GM19328 (cell line): ENCODE data around the gene TEX19.
"Not testable (repeated sequence)": the region's sequence is repeated elsewhere in the genome, so short reads cannot be mapped to it uniquely, and the experiment has no call there.

ENCODE experiments used
- ATAC-seq: cut with Tn5 transposase; IDR thresholded peaks from one replicate; pipeline ENCODE4 v1.9.1; 2021; ENCODE audit warnings: mild to moderate bottlenecking, moderate library complexity; ENCODE audit not compliant: unreplicated experiment

TEX19 gene

DNA sequence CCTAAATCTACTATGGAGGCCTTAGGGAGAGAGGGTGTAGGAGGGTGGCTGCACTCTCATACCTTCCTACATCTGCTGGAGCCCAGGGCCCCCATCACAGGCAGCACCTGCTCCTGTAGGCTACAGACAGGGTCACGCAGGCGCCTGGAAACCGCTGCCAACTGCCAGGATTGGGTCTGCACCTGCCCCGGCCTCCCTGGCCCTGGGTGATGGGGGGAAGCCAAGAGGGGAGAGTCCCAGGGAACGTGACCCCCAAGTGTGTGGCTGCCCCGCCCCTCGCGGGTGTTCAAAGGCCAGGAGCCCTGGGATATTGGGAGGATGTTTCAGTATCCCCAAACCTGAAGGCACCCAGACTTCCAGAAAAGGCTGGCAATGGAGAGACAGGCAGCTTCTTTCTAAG lies 5.6 kb upstream of the TEX19 start:
- no peak for ATAC-seq

DNA sequence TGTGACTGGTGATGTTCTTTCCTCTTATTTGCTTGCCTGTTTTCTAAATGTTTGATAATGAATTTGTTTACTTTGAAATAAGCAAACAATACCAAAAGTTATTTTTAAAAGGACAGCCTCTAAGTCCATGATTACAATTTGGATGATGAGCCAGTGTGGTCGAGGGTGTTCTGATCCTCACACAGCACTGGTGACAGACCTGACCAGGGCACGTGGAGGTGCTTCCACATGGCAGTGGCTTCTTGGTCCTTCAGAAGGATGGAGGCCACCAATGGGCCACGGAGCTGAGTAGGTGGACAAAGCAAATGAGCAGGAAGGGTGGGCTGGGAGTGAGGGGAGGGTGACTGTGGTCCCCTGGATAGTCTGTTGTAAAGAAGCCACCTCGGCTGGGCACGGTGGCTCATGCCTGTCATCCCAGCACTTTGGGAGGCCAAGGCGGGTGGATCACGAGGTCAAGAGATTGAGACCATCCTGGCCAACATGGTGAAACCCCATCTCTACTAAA lies 4.2 kb upstream of the TEX19 start:
- ATAC-seq = no peak

DNA sequence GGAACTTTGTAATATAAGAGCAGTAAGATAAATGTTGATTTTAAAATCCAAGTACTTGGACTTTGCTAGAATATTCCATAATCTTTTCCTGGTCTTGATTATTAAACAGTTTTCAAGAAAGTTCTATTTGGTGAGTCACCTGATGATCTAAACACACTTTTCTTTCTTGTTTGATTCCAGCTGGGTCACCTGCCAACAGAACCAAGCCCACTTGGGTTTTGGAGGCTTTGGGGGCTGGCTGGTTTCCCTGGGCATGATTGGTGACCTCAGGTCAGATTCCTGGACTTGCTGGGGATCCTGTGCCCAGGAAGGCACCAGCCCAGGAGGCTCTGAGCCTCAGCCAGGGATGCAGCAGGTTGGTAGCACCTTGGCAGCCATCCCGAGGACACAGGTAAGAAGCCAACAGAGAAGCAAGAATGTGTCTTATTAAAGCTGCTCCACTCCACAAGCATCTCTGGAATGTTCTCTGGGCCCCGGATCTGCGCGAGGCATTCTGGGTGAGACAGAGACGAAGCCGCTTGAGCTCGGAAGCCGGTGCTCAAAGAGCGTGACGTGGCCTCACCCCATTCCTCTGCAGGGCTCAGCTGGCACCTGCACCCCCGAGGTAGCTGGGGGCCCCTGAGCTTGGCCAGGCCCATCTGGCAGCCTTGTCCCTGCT lies 3.1 kb upstream of the TEX19 start:
- no peak for ATAC-seq

DNA sequence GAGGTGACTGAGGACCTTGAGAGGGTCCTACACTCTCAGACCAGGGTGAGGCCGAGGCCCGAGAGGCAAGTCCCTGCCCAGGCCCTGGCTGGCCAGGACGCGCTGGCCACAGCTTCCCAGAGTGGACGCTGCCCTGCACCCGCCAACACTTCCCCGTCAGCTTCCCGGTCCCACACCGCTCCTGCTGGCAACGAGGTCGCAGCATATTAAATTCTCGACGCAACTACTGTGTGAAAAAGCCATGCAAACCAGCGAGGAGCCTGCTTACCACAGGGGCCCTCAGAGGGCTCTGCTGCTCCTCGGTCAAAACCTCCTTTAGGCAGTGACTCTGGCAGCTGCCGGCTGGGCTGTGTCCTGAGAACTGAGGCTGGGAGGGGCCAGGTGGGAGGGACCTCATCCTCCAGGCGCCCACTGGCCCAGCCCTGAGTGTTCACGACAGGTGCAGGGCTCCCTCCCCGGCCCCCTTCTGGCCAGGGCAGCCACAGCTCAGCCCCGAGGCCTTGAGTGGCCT lies 2.1 kb upstream of the TEX19 start:
- ATAC-seq = no peak

DNA sequence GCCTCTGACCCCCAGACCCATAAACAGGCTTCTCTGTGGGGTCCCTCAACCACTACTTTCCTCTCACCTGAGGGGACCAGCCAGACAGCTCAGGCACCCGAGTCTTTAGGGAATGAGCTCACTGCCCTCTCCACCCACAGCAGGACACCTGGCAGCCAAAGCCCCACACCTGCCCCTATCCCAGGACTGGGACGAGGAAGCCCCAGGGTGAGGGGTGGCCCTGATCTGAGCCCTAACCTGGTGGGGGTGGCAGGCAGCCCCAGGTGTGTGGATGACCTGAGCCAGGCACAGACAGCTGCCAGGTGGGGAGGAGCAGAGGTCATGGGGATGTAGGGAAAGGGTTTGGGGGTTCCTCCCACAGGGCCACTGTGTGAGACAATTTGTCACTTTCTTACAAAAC lies 1.7 kb upstream of the TEX19 start:
- ATAC-seq = no peak

DNA sequence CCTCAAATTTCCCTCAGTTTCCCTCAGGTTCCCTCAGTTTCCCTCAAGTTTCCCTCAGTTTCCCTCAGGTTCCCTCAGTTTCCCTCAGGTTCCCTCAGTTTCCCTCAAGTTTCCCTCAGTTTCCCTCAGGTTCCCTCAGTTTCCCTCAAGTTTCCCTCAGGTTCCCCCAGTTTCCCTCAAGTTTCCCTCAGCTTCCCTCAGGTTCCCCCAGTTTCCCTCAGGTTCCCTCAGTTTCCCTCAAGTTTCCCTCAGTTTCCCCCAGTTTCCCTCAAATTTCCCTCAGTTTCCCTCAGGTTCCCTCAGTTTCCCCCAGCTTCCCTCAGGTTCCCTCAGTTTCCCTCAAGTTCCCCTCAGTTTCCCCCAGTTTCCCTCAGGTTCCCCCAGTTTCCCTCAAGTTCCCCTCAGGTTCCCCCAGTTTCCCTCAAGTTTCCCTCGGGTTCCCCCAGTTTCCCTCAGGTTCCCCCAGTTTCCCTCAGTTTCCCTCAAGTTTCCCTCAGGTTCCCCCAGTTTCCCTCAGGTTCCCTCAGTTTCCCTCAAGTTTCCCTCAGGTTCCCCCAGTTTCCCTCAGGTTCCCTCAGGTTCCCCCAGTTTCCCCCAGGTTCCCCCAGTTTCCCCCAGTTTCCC lies 516 bp downstream of the TEX19 start:
- ATAC-seq = not testable (repeated sequence)

DNA sequence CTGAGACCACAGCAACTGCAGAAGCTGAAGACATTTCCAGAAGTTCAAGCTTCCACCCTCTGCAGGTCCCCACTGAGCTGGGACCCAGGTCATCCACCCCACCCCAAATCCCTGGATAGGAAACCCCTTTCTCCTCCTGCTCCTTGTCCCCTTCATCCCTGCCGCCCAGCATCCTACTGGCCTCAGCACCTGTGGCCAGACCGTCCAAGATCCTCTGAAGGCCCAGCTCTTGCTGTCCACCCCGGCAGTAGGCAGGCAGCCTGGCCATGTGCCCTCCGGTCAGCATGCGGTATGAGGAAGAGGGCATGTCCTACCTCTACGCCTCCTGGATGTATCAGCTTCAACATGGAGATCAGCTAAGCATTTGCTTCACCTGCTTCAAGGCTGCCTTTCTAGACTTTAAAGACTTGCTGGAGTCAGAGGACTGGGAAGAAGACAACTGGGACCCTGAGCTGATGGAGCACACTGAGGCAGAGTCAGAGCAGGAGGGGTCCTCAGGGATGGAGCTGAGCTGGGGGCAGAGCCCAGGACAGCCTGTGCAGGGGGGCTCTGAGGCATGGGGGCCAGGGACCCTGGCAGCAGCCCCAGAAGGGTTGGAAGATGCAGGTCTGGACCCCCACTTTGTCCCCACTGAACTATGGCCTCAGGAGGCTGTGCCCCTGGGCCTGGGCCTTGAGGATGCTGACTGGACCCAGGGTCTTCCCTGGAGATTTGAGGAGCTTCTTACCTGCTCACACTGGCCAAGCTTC lies 3.0 kb downstream of the TEX19 start:
- no peak for ATAC-seq

DNA sequence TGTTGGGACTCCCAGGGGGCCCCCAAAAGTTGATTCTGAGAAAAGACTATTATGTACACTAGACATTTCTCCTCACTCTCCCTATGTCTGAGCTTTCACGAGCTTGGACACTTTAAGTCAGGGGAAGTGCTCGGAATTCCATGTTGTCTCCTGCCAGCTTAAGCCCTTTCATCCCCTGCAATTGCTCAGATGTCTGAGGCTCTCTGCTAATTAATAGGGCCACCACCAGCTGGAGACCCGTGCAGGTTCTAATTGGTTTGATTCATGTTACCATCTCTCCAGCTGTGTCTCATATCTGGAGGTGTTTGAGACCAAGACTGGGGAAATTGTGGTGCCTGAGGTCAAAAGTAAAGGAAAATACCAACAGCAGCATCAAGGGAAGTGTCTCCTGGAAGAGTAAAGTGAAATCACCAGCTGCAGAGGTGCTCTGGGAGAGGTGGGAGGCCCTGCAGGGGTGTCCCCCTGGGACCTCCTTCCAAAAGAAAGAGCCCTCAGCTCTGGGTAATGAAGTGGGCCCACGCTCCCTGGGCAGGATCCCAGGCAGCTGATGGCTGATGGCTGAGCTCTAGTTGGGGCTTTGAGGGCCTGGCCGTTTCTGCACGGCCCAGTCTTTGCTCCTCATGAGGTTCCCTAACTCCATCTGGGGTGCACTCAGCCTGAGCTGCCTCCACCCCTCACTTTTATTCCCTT lies 6.7 kb downstream of the TEX19 start:
- no peak for ATAC-seq

DNA sequence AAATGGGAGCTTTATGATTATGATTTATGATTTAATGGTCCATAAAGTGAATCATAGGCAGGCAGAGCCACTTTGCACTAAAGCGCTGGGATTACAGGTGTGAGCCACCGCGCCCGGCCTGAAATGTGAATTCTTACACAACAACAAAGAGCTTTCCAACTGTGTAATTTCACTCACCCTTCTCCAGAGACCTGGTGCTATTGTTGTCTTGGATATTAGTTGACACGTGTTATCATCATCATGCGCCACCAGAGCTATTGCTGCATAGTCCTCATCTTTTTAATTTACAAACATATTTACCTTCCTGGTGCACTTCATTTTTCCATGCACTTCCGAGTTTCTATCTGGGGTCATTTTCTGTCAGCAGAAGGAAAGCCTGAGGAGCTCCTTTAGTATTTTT lies 7.7 kb downstream of the TEX19 start:
- ATAC-seq = no peak

DNA sequence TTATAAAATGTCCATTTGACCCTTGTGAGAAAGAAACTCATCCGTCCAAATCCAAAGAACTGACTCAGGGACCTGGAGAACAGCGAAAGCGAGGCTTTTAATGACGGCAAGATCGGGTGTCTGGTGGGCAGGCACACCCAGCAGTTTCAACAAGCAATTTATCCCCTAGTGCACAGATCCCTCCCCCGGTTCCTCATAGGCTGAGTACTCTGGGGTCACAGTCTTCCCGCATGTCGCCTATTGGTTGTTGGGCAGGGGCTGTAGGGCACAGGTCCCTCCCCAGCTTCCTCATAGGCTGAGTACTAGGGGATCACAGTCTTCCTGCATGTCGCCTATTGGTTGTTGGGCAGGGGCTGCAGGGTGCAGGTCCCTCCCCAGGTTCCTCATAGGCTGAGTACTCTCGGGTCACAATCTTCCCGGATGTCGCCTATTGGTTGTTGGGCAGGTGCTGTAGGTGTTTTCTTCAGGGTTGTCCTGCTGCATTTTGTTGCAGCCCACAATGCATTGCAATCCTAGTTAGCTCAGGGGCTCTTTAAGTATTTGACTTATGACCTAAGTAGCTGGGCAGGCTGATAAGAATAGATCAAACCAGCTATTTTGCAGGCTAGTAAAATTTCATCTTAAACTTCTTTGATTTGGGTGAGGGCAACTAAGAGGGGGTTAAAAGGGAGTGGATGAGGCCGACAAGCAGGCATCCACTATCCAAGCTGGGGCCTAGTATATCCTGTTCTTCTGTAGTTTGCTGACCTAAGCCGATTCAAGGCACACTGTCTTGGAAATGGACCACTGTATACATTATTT lies 8.9 kb downstream of the TEX19 start:
- no peak for ATAC-seq

DNA sequence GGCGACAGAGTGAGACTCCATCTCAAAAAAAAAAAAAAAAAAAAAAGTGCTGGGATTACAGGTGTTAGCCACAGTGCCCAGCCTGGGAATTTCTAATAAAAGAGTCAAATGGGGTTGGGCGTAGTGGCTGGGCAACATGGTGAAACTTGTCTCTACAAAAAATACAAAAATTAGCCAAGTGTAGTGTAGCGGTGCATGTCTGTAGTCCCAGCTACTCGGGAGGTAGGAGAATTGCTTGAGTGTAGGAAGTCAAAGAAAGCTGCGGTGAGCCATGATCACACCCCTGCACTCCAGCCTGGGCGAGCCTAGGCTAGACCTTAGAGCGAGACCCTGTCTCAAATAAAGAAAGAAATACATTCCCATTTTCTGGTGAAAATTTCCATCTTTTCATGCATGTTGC lies 10.2 kb downstream of the TEX19 start:
- no peak for ATAC-seq

DNA sequence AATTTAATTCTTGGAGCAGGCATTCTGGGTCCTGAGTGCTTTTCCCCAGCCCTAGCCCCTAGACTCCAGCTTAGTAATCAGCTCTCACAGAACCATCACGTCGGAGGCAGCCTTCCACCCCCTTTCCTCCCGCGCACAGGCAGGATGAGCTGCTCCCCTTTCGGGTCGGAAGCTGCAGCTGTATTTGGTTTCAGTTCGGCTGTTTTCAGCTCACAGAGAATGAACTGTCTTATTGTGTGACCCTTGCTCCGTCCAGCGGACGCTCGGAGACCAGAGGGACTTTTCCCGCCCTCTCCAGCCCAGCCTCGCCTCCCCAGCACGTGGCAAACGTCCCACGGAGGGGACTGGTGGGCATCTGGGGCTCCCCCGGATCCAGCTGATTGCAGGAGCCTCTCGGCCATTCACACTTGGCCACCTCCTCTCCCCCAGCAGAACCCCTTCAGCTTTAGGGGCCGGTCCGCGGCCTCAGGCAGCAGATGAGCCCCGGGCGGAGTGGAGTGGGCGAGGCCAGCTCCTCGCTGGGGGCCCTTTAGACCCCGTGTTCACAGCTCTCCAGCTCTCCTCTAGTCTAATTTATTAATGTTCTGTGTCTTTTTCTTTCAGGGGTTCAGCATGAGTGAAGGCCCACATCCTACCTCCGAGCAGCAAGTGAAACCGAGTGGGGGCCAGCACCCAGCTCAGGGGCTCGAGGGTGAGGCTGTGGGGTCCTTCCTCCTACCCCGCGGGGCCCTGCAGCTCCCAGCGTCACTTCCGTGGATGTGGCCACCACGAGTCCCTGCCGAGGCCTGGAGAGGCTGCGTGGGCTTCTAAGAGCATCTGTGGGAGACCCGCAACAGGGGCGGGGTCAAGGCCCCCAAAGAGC lies 11.7 kb downstream of the TEX19 start:
- no peak for ATAC-seq

DNA sequence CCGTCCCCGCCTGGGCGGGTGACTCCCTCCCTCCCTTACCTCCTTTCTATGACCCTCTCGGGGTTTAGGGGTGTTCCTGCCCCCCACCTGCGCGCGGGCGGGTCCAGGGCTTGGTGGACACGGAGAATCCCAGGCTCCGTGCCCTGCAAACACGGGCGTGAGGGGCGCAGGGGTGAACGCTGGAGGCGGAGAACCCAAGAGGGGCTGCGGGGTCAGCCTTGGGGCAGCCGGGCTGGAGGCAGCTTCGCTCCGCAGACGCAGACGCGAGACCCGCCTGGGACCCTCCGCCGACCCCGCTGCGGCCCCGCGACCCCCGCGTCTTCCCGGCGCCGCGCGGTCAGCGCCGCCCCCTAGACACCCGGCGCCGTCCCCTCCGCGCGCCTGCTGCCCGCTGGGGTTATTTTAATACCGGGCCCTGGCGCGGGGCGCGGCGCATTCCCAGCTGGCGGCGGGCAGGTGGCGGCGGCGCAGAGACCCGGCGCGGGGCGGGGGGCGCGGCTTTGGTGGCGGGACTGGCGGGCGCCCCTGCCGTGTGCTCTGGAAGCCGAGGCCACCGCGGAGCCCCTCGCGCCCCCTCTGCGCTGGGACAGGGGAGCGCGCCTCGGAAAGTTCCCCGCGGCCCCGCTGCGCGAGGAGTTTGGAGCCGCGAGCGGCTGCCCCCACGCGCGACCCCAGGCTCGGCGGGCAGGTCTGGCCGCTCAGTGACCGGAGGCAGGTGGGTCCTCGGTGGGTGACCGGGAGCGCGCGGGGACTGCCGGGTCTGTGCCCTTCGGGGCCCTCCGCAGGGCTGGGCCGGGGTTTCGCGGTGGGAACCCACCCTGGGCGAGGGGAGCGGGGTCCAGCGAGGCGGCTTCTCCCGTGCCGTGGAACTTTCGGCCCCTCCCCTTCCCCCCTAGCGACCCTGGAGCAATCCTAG lies 12.5 kb downstream of the TEX19 start, which contains the start of gene UTS2R:
TSS of gene UTS2R (plus strand) at position 433 of the 916 bp plus-strand sequence. CDS start 2,560 bp downstream, outside the sequence.
- no peak for ATAC-seq

DNA sequence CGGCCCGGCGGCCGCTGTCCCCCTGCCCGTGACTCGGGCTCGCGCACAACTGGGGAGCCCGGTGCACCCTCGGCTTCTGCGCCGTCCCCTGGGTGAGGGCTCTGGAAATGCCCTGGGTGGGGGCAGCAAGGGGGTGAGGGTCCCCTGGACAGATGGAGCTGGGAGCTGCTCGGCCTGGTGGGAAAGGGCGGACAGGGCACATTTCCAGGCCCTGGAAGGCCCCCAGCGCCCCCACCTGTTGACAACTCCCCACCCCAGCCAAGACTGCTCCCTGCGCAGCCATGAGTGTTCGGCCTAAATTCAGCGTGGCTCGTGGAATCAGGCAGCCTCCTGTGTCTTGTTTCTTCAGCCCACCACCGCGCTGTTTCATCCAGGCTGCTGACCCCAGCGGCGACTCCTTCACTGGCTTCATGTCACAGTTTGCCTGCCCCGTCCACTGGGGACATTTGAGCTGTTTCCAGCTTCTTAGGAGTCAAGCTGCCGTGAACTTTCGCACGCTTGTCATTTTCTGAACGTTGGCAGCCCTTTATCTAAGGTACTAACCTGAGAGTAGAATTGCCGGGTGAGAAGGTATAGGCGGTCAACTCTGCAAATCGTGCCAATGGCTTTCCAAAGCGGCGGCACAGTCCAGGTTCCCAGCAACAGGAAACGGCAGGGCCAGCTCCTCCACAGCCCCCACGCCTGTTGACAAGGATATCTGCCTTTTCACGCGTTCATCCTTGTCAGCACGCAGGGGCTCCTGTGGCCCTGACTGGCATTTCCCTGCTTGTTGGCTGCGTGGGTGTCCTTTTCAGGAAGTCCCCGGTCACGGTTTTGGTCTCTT lies 13.4 kb downstream of the TEX19 start:
- no peak for ATAC-seq

DNA sequence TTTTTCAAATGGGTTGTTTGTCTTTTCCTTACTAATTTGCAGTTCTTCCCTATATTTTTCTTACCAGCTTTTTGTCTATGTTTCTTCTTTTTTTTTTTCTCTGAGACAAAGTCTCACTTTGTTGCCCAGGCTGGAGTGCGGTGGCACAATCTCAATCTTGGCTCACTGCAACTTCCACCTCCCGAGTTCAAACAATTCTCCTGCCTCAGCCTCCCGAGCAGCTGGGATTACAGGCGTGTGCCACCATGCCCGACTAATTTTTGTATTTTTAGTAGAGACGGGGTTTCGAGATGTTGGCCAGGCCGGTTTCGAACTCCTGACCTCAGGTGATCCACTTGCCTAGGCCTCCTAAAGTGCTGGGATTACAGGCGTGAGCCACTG lies 14.0 kb downstream of the TEX19 start:
- not testable (repeated sequence) for ATAC-seq

DNA sequence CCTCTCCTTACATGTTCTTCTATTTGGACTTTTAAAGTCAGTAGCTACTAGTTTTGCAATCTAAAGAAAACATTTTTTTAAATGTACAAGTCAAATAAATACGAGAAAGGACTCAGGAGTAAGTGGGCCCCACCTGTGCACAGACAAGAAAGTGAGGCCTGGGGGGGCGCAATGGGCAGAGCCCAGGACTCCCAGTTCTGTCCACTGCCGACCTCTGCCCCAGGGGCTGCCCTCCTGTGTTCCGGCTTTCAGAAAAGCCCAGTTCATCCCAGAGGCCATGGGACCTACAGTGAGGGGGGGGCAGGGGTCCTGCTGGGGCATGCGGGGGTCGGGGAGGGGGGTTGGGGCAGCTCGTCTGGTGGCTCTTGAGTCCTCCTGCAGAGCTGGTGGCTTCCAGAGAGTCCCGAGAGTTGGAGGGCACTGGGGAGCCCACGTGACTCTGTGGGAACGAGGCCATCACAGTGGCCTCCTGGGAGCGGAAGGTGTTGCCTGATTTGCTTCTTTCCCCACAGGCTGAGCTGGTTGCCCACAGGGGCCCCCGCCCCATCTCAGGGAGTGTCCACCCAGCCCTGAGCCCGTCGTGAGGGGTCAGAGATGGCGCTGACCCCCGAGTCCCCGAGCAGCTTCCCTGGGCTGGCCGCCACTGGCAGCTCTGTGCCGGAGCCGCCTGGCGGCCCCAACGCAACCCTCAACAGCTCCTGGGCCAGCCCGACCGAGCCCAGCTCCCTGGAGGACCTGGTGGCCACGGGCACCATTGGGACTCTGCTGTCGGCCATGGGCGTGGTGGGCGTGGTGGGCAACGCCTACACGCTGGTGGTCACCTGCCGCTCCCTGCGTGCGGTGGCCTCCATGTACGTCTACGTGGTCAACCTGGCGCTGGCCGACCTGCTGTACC lies 14.9 kb downstream of the TEX19 start:
- ATAC-seq = no peak
